GM19239 (cell line): ENCODE results near the gene SERPINB7.
A peak's percentile ranks its signal among the peaks of the same experiment; 100 is the strongest.

Source experiments
- DNase-seq: peaks from one replicate; pipeline ENCODE4 v3.0.0; 2011; ENCODE audit warnings: low spot score; ENCODE audit not compliant: insufficient read length
- FAIRE-seq: peaks from 2 replicates; lab custom pipeline; 2011; peaks lifted over from hg19 to GRCh38; lab: Jason Lieb, UNC

Gene SERPINB7

GRCh38 chr18:63784787-63785452 lies 9.7 kb downstream of the SERPINB7 start:
- DNase-seq (no peak), FAIRE-seq (no peak)

- FAIRE-seq: no peak
- DNase-seq: no peak
These were observed 12.5 kb downstream of the SERPINB7 start for GRCh38 chr18:63787673-63788072.

GRCh38 chr18:63788447-63789096 lies 13.4 kb downstream of the SERPINB7 start:
- DNase-seq: no peak
- FAIRE-seq: no peak

- FAIRE-seq: no peak
These were observed 14.1 kb downstream of the SERPINB7 start for GRCh38 chr18:63789327-63789726.

DNA sequence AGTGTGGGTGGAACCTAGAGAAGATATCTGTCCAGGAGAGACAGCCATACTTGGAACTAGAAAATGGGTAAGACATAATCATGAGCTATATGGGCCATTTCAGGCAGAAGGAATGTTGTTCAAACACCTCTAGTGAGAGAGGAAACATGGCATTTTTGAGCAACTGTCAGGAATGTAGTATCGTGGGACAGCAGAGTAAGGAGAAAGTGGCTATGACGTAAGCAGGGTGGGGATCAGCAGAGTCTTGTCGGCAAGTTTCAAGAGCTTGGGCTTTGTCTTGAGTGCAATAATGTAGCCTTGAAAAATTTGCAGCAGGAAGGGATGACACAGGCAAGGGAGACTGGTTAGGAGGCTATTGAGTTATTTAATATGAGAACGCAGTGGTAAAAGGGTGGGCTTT lies 20.4 kb downstream of the SERPINB7 start:
- no peak for FAIRE-seq
- DNase-seq: no peak

More at GRCh38 chr18:63789327-63789726, 14.1 kb downstream of the SERPINB7 start:
- no peak for DNase-seq

- DNase-seq (no peak), FAIRE-seq (no peak)
These were observed 24.0 kb downstream of the SERPINB7 start for GRCh38 chr18:63799189-63799588.

DNA sequence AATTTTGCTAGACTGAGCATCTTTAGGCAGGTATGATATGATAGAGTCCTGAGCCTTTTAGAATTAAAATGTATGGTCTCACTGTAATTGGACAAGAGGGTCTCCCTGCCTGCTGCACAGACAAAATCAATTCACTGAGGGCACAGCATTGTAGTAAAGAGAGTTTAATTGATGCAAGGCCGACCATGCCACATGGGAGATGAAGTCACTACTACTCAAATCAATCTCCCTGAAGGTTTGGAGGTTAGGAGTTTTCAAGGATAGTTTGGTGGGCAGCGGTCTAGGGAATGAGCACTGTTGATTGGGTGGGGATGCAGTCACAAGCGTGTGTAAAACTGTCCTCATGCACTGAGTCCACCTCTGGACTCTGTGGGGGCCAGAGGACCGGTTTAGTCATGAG lies 26.1 kb downstream of the SERPINB7 start:
- FAIRE-seq (no peak), DNase-seq (no peak)

GRCh38 chr18:63808125-63808524 lies 32.9 kb downstream of the SERPINB7 start:
- no peak for DNase-seq

DNA sequence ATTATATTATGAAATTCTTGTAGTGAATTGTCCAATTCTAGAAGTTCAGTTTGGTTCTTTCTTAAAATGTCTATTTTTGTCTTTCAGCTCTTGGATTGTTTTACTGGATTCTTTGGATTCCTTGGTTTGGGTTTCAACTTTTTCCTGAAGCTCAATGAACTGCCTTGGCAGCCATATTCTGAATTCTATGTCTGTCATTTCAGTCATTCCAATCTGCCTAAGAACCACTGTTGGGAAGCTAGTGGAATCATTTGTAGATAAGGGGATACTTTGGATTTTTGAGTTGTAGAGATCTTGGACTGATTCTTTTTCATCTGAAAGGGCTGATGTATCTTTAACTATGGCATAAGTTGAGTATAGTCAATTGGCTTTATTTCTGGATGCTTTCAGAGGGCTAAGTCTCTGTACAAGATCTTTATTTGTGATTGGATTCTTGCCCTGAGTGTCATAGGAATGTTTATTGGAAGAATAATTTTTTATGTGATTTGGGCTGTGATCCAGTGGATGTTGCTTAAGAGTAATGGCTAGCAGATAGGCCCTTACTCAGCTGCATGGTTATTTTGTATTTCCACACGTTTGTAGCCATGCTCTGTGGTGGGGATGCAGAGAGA lies 42.3 kb downstream of the SERPINB7 start:
- DNase-seq: no peak
- no peak for FAIRE-seq

More at GRCh38 chr18:63808125-63808524, 32.9 kb downstream of the SERPINB7 start:
- FAIRE-seq: no peak

DNA sequence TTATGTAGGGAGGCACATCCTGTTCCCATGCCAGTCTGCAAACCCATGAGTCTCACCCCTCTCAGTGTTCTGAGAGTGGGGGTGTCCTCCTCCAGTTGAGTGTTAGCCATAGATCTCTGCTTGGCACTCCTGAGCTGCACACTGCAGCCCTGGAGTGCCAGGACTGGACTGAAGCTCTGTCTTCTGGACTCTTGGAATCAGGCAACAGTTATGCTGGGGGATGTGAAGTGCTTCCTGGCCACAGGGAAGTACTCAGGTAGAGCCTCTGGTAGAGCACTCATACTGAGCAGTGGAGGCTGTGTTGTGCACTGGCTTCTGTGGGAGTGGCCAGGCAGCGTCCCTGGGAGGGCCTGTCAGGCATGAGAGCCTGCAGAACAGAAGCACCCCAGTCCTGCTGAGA lies 43.0 kb downstream of the SERPINB7 start:
- DNase-seq (no peak), FAIRE-seq (no peak)

GRCh38 chr18:63819786-63820185 lies 44.6 kb downstream of the SERPINB7 start:
- DNase-seq: no peak
- no peak for FAIRE-seq

GRCh38 chr18:63820694-63821093 lies 45.5 kb downstream of the SERPINB7 start:
- FAIRE-seq: no peak
- DNase-seq: no peak

DNA sequence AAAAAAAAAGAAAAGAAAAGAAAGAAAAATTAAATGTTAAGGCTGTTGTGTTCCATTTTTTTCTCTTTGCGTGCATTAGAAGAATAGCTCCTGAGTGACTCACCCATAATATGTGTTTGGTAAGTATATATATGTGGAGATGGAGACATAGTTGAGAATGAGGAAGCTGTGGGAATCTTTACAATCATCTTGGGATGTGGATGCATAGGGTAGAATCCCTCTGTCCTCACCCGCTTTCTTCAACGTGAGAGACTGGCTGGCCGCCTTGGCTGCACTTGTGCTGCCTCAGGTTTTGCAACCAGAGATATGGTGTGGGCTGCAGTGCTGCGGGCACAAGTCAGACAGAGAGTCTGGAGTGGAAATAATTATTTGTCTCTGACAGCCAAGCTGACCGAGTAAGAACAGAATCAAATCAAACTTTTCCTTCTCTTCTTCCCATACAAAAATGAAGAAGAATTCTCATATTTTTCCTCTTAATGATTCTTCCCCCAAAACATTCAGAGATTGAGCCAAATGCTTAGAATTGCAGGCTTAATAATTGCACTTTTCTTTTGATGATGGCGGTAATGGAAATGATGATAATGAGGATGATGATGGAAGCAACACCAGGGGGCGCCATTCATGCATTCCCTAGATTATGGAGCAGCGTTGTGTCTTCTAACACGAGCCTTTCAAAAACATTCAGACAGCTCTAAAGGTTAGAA lies 48.5 kb downstream of the SERPINB7 start:
- FAIRE-seq (peak; percentile 55), DNase-seq (peak; percentile 5)

DNA sequence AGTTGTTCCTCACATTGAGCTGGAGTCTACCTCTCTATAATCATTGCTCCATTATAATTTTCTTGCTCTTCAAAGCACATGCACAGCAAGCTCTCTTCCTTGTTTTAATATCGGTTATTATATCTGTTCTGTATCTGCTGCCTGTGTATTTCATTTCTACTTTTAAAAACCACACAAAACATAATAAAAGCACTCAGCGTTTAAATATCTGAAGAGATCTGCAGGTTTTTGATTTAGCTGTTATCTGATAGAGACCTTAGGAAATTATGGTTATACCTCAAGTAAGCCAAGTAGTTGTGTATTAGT lies 49.0 kb downstream of the SERPINB7 start:
- FAIRE-seq (no peak), DNase-seq (no peak)

- no peak for DNase-seq
- no peak for FAIRE-seq
These were observed 52.9 kb downstream of the SERPINB7 start for GRCh38 chr18:63828120-63828519.

- FAIRE-seq: no peak
- DNase-seq: no peak
These were observed 53.4 kb downstream of the SERPINB7 start for GRCh38 chr18:63828656-63829055.

GRCh38 chr18:63829886-63830285 lies 54.7 kb downstream of the SERPINB7 start:
- DNase-seq: no peak
- FAIRE-seq: no peak

DNA sequence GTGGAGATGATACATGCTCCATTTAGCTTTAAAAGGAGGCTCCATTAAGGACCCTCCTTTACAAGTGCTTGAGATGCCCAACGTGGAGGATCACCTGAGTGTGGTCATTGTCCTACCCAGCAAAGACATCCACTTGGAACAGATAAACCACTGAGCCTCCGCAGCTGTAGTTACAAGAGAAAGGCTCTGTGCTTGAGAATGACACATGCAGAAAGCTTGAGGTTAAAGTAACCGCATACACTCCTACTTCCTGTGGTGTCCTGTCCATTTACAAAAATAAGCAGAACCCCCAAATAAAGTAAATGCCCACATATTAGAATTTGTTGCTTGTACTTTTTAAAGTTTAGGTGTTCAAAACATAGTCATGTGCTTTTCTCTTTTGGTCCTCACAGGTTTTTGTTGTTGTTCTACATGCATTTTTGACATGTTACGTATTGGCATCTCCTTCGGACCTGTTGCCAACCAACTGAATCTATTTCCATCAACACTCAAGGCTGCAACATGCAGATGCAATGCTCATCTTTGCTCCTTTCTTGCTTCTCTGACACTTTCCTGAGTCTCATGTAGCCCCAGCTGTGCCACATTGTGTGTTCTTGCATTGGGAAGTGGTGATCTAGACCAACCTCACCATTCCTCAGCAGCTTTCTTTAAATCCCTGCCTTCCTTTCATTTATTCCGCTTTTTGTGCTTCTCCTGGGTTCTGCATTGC lies 56.0 kb downstream of the SERPINB7 start:
- no peak for DNase-seq
- peak; percentile 70 for FAIRE-seq

GRCh38 chr18:63832470-63832869 lies 57.3 kb downstream of the SERPINB7 start:
- FAIRE-seq: no peak
- DNase-seq: no peak

GRCh38 chr18:63834471-63835113 lies 59.4 kb downstream of the SERPINB7 start:
- no peak for FAIRE-seq

More at GRCh38 chr18:63834471-63835113, 59.4 kb downstream of the SERPINB7 start:
- no peak for DNase-seq
